GM12878 (cell line): ENCODE measurements around the gene PTTG2. TPM values are rescaled to one million over a fixed set of nuclear protein-coding genes. Genes with fewer than 3 reads are reported as not detected.
A peak's percentile ranks its signal among the peaks of the same experiment; 100 is the strongest.

Experiments
- ATAC-seq: fragments of 200-7000 bp; cut with Tn5 transposase; 3 replicates; pipeline ENCODE4 v1.9.1; 2020; ENCODE audit warnings: mild to moderate bottlenecking, moderate library complexity
- BruUV-seq: library from RNA; stranded (reverse); fragments of 400-500 nt; replicated peaks from 2 replicates; lab custom pipeline; 2021; lab: Mats Ljungman, UMichigan
- CTCF ChIA-PET: fragments of 300-600 bp; sonication (Branson Sonifier 250); formaldehyde crosslinking; extraction: SDS; loops from one replicate; lab custom pipeline; 2021; ENCODE audit warnings: inconsistent platforms; lab: Yijun Ruan, JAX
- POLR2A ChIA-PET: fragments of 350-600 bp; formaldehyde crosslinking; extraction: SDS; loops from one replicate; lab custom pipeline; 2021; ENCODE audit warnings: inconsistent platforms; lab: Charles Lee
- RAD21 ChIA-PET: fragments of 300-600 bp; sonication (Branson Sonifier 250); formaldehyde crosslinking; loops from one replicate; lab custom pipeline; 2023; ENCODE audit warnings: antibody characterized with exemption; ENCODE audit not compliant: unreplicated experiment; lab: Charles Lee
- SMC1A ChIA-PET: fragments of 300-600 bp; sonication (Branson Sonifier 250); formaldehyde crosslinking; loops from one replicate; lab custom pipeline; 2023; ENCODE audit not compliant: unreplicated experiment, uncharacterized antibody; lab: Charles Lee
- DNase-seq: peaks from one replicate; pipeline ENCODE4 v3.0.0-alpha.2; 2011; ENCODE audit warnings: low read depth, low spot score
- FAIRE-seq: peaks from 3 replicates; lab custom pipeline; 2011; peaks lifted over from hg19 to GRCh38; lab: Jason Lieb, UNC
- H2AFZ ChIP-seq: 2 replicates; pipeline ENCODE4 v1.6.0; 2011; ENCODE audit warnings: low read depth, low read length, control low read depth; ENCODE audit not compliant: control insufficient read depth
- H3K27ac ChIP-seq: 2 replicates; pipeline ENCODE4 v1.5.1; 2011; ENCODE audit warnings: control low read depth; ENCODE audit not compliant: control insufficient read depth, insufficient read depth
- H3K27me3 ChIP-seq, 2 experiments: replicated peaks in 1 of 2; 2 replicates each; pipeline versions ENCODE4 v1.6.0 to v1.6.1; 2011; ENCODE audit warnings: low read length in 1 of 2; ENCODE audit not compliant: control insufficient read depth in 2 of 2, insufficient read depth in 2 of 2
- H3K36me3 ChIP-seq, 2 experiments: 2 replicates each; pipeline ENCODE4 v1.5.1; 2011; ENCODE audit warnings: low read length in 1 of 2; ENCODE audit not compliant: control insufficient read depth in 2 of 2, insufficient read depth in 2 of 2
- H3K4me1 ChIP-seq: 2 replicates; pipeline ENCODE4 v1.6.1; 2011; ENCODE audit warnings: mild to moderate bottlenecking, low read length, moderate library complexity, mixed read lengths; ENCODE audit not compliant: control insufficient read depth, insufficient read depth
- H3K4me2 ChIP-seq: 2 replicates; pipeline ENCODE4 v1.6.0; 2011; ENCODE audit warnings: control low read depth; ENCODE audit not compliant: control insufficient read depth, insufficient read depth
- H3K4me3 ChIP-seq: fragments of 200-600 bp; sonication (generic); 2 replicates; pipeline ENCODE4 v1.5.1; 2016
- H3K79me2 ChIP-seq: 2 replicates; pipeline ENCODE4 v1.6.0; 2011; ENCODE audit warnings: low read length; ENCODE audit not compliant: control insufficient read depth, insufficient read depth
- H3K9ac ChIP-seq: 2 replicates; pipeline ENCODE4 v1.8.0; 2011; ENCODE audit warnings: low read length, control low read depth, mixed read lengths; ENCODE audit not compliant: control insufficient read depth, insufficient read depth
- H3K9me3 ChIP-seq: replicated peaks from 3 replicates; pipeline ENCODE4 v1.5.1; 2011; ENCODE audit warnings: mild to moderate bottlenecking, low read length; ENCODE audit not compliant: control insufficient read depth, insufficient read depth
- H4K20me1 ChIP-seq: 2 replicates; pipeline ENCODE4 v1.6.0; 2011; ENCODE audit not compliant: control insufficient read depth, insufficient read depth
- ATF2 ChIP-seq: IDR thresholded peaks from 2 replicates; pipeline ENCODE4 v1.6.1; 2012; ENCODE audit warnings: low read length, inconsistent platforms
- ATF7 ChIP-seq: fragments of 450-650 bp; IDR thresholded peaks from 2 replicates; pipeline ENCODE4 v1.6.1; 2016; ENCODE audit warnings: low read depth, mild to moderate bottlenecking
- E2F4 ChIP-seq: IDR thresholded peaks from 2 replicates; pipeline ENCODE4 v1.6.1; 2012; ENCODE audit warnings: low read depth, low read length, improper control_type of control experiment
- JUND ChIP-seq: IDR thresholded peaks from 2 replicates; pipeline ENCODE4 v1.6.1; 2012; ENCODE audit warnings: low read depth, mild to moderate bottlenecking, low read length, improper control_type of control experiment, moderate library complexity
- MEF2A ChIP-seq: IDR thresholded peaks from 2 replicates; pipeline ENCODE4 v1.6.1; 2011; ENCODE audit warnings: low read depth, mild to moderate bottlenecking, low read length, moderate library complexity; ENCODE audit not compliant: insufficient read depth
- MEF2B ChIP-seq: fragments of 450-650 bp; IDR thresholded peaks from 2 replicates; pipeline ENCODE4 v1.6.1; 2018; ENCODE audit warnings: mild to moderate bottlenecking, moderate library complexity; ENCODE audit not compliant: partially characterized antibody, poor library complexity, severe bottlenecking
- MTA2 ChIP-seq: fragments of 450-650 bp; IDR thresholded peaks from 2 replicates; pipeline ENCODE4 v1.6.1; 2016; ENCODE audit warnings: low read depth, mild to moderate bottlenecking, moderate library complexity
- NFYA ChIP-seq: IDR thresholded peaks from 2 replicates; pipeline ENCODE4 v1.6.1; 2011; ENCODE audit warnings: low read depth, mild to moderate bottlenecking, low read length, improper control_type of control experiment, borderline replicate concordance
- RB1 ChIP-seq: fragments of 450-650 bp; formaldehyde crosslinking; IDR thresholded peaks from 2 replicates; pipeline ENCODE4 v1.6.1; 2017; ENCODE audit warnings: mild to moderate bottlenecking, borderline replicate concordance
- SUPT20H ChIP-seq: IDR thresholded peaks from 2 replicates; pipeline ENCODE4 v1.6.1; 2011; ENCODE audit warnings: low read depth, mild to moderate bottlenecking, low read length, moderate library complexity, borderline replicate concordance; ENCODE audit not compliant: control insufficient read depth
- WGBS: methylation state at CpG from one replicate; pipeline ENCODE4 v1.1.6; 2016; ENCODE audit warnings: low lambda C conversion rate; ENCODE audit not compliant: insufficient replicate concordance, insufficient coverage; ENCODE audit errors: missing lambda C conversion rate; 5-methylcytosine and 5-hydroxymethylcytosine counted together
- in situ Hi-C: fragments of 300-500 bp; cut with MboI; formaldehyde crosslinking; loops from 9 replicates; pipeline ENCODE4 v1.14.3; 2018; ENCODE audit warnings: mixed read lengths
- intact Hi-C: fragments of 100-400 bp; cut with micrococcal nuclease; formaldehyde crosslinking; loops from one replicate; pipeline ENCODE4 v1.14.2; 2022; ENCODE audit not compliant: unreplicated experiment
- polyA plus RNA-seq, 11 experiments: library from polyadenylated mRNA; depleted of rRNA in 4 of 11; unstranded in 6 of 11; stranded (reverse) in 5 of 11; fragments of >200 nt; fragmentation: Nextera tagmentation in 4 of 11; fragmentation: Illumina TruSeq in 1 of 11; extraction: Ambion mirVana in 4 of 11; extraction: Trizol in 1 of 11; gene quantifications; 1 replicate in 1 of 11; 2 replicates in 10 of 11; pipeline versions ENCODE4 v1.2.1 to v1.2.3, GENCODE V29; 2011 to 2016; ENCODE audit warnings: inconsistent platforms in 2 of 11, missing spikeins in 2 of 11, low read depth in 1 of 11
- total RNA-seq, 4 experiments: library from RNA; depleted of rRNA in 3 of 4; stranded (reverse); fragments of >200 nt in 3 of 4; fragmentation: Illumina TruSeq in 1 of 4; extraction: Trizol in 1 of 4; gene quantifications; 2 replicates each; pipeline versions ENCODE4 v1.2.1 to v1.2.3, GENCODE V29; 2013 to 2021
- TF ChIP-seq, protein P1 (sequence below): fragments of 450-650 bp; IDR thresholded peaks from 2 replicates; pipeline ENCODE4 v1.6.1; 2016; ENCODE audit warnings: mild to moderate bottlenecking

PTTG2 gene
- total and polyA plus RNA-seq, 10 of the 15 experiments (the other 5 are each of a cell fraction or from before 2014, with no cell fraction given): 0.09 to 0.54 (median 0.39) TPM; not detected in 4

DNA sequence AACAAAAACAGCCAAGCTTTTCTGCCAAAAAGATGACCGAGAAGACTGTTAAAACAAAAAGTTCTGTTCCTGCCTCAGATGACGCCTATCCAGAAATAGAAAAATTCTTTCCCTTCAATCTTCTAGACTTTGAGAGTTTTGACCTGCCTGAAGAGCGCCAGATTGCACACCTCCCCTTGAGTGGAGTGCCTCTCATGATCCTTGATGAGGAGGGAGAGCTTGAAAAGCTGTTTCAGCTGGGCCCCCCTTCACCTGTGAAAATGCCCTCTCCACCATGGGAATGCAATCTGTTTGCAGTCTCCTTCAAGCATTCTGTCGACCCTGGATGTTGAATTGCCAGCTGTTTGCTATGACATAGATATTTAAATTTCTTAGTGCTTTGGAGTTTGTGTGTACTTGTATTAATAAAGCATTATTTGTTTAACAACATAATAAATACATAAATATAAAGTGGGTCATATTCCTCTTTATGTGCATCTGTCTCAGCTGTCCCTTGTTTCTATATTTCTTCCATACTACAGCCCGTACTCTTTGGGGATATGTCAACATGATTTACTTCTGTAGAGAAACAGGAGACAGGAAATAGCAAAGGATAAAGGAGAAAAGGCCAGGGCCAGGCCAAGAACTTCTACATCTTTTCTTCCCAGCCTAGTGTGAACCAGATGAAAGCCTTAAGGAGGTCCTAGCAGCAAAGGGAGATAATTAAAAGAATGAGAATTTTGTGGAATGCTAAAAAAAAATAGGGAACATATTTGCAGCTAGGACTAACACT lies 667 bp downstream of the PTTG2 start:
- BruUV-seq: no TSS peak
- H3K27ac ChIP-seq: no peak overlapping the region
- ChIA-PET CTCF (no interaction called here), SMC1A (interaction anchor here (1.4 kb wide), 1 partner anchor 15 kb away, joined by 3 read pairs; no protein-coding TSS in a partner anchor), RAD21 (no interaction called here), POLR2A (no interaction called here)
- in situ Hi-C loops: no loop called here
- 69% methylated on average over 5 of the region's 5 CpGs for WGBS
- H2AFZ ChIP-seq: no peak overlapping the region
- no peak for DNase-seq
- no peak for TF ChIP-seq RB1
- H3K4me3 ChIP-seq: no peak overlapping the region
- ATAC-seq: no peak
- H3K27me3 ChIP-seq: no peaks in the 10 kb centered on the region
- intact Hi-C loops: no loop called here
- H3K9ac ChIP-seq: no peak overlapping the region
- no peaks in the 10 kb centered on the region for H3K79me2 ChIP-seq
- no peaks in the 10 kb centered on the region for H3K36me3 ChIP-seq
- H4K20me1 ChIP-seq: no peaks in the 10 kb centered on the region
- FAIRE-seq: no peak
- H3K9me3 ChIP-seq: no peaks in the 10 kb centered on the region
- H3K4me2 ChIP-seq: no peak overlapping the region
- H3K4me1 ChIP-seq: peaks cover 14% of the 10 kb centered on the region

GRCh38 chr4:37964734-37965457 lies 4.7 kb downstream of the PTTG2 start:
- FAIRE-seq (peak; percentile 92), DNase-seq (no peak), ATAC-seq (peak; percentile 78)
- H3K4me2 ChIP-seq: peak overlapping the region; percentile 62
- no peaks in the 10 kb centered on the region for H4K20me1 ChIP-seq
- in situ Hi-C loops: no loop called here
- ChIA-PET POLR2A (no interaction called here), SMC1A (no interaction called here), RAD21 (no interaction called here), CTCF (no interaction called here)
- intact Hi-C loops: no loop called here
- H3K27ac ChIP-seq: no peak overlapping the region
- H3K27me3 ChIP-seq: no peaks in the 10 kb centered on the region
- H2AFZ ChIP-seq: no peak overlapping the region
- peaks cover 14% of the 10 kb centered on the region for H3K4me1 ChIP-seq
- H3K79me2 ChIP-seq: no peaks in the 10 kb centered on the region
- H3K36me3 ChIP-seq: no peaks in the 10 kb centered on the region
- no peak overlapping the region for H3K9ac ChIP-seq
- no peaks in the 10 kb centered on the region for H3K9me3 ChIP-seq
- BruUV-seq: no TSS peak
- no peak overlapping the region for H3K4me3 ChIP-seq
- WGBS: 24% methylated on average over 4 of the region's 4 CpGs
- TF ChIP-seq MTA2 (peak; percentile 44), ATF7 (no peak), JUND (no peak), NFYA (no peak), MEF2A (peak; percentile 81), ATF2 (peak; percentile 49; the same call in 1 of the 2 replicates), SUPT20H (no peak), MEF2B (peak; percentile 57), E2F4 (no peak)
- TF ChIP-seq, protein P1, sequence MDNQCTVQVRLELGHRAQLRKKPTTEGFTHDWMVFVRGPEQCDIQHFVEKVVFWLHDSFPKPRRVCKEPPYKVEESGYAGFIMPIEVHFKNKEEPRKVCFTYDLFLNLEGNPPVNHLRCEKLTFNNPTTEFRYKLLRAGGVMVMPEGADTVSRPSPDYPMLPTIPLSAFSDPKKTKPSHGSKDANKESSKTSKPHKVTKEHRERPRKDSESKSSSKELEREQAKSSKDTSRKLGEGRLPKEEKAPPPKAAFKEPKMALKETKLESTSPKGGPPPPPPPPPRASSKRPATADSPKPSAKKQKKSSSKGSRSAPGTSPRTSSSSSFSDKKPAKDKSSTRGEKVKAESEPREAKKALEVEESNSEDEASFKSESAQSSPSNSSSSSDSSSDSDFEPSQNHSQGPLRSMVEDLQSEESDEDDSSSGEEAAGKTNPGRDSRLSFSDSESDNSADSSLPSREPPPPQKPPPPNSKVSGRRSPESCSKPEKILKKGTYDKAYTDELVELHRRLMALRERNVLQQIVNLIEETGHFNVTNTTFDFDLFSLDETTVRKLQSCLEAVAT: peak; percentile 57; the same call in 1 of the 2 replicates
